CD4-positive, alpha-beta memory T cell (primary cell): ENCODE results near the gene ZNF692. TPM values are rescaled to one million over a fixed set of nuclear protein-coding genes. Genes with fewer than 3 reads are reported as not detected.

Experiments used
- CTCF ChIA-PET: fragments of 350-600 bp; sonication (Branson Sonifier 250); formaldehyde crosslinking; loops from one replicate; lab custom pipeline; 2021; ENCODE audit warnings: inconsistent platforms; ENCODE audit not compliant: partially characterized antibody; lab: Charles Lee
- POLR2A ChIA-PET: fragments of 350-600 bp; sonication (Branson Sonifier 250); formaldehyde crosslinking; loops from one replicate; lab custom pipeline; 2021; ENCODE audit not compliant: partially characterized antibody; lab: Charles Lee
- DNase-seq, 5 donors: peaks; one replicate each; pipeline versions ENCODE4 v3.0.0 to v3.0.0-alpha.2; 2020 to 2022; ENCODE audit warnings: mixed read lengths in 1 of 5
- H3K27ac ChIP-seq: one replicate; pipeline ENCODE4 v1.7.0; 2013; ENCODE audit warnings: low read depth, low read length
- H3K27me3 ChIP-seq: 2 replicates; pipeline ENCODE4 v1.7.0; 2013; ENCODE audit warnings: mild to moderate bottlenecking, low read length, moderate library complexity; ENCODE audit not compliant: insufficient read depth
- H3K36me3 ChIP-seq: 2 replicates; pipeline ENCODE4 v1.7.0; 2013; ENCODE audit warnings: mild to moderate bottlenecking, low read length, moderate library complexity; ENCODE audit not compliant: insufficient read depth
- H3K4me1 ChIP-seq: 2 replicates; pipeline ENCODE4 v1.7.0; 2013; ENCODE audit warnings: mild to moderate bottlenecking, low read length, moderate library complexity; ENCODE audit not compliant: insufficient read depth
- H3K4me3 ChIP-seq, 2 donors: one replicate each; pipeline ENCODE4 v1.7.0; 2013; ENCODE audit warnings: low read length in 2 of 2, mild to moderate bottlenecking in 1 of 2
- H3K9me3 ChIP-seq, 2 donors: one replicate each; pipeline ENCODE4 v1.7.0; 2013; ENCODE audit warnings: low read length in 2 of 2, control low read depth in 1 of 2; ENCODE audit not compliant: control insufficient read depth in 1 of 2
- H3K27ac Mint-ChIP-seq, 7 donors: one replicate each; pipeline ENCODE4 v1.8.0; 2020 to 2021; ENCODE audit warnings: mixed read lengths in 7 of 7, mild to moderate bottlenecking in 6 of 7, inconsistent platforms in 3 of 7, moderate library complexity in 3 of 7
- H3K27me3 Mint-ChIP-seq, 2 donors: one replicate each; pipeline ENCODE4 v1.8.0; 2020 to 2021; ENCODE audit warnings: mixed read lengths in 2 of 2
- H3K36me3 Mint-ChIP-seq, 2 donors: one replicate each; pipeline ENCODE4 v1.8.0; 2020 to 2021; ENCODE audit warnings: mixed read lengths in 2 of 2, inconsistent platforms in 1 of 2, mild to moderate bottlenecking in 1 of 2
- H3K4me1 Mint-ChIP-seq, 4 donors: one replicate each; pipeline ENCODE4 v1.8.0; 2020 to 2021; ENCODE audit warnings: mixed read lengths in 4 of 4, mild to moderate bottlenecking in 1 of 4
- H3K4me3 Mint-ChIP-seq, 8 donors: one replicate each; pipeline ENCODE4 v1.8.0; 2020 to 2021; ENCODE audit warnings: mixed read lengths in 8 of 8, mild to moderate bottlenecking in 7 of 8, moderate library complexity in 6 of 8, inconsistent platforms in 3 of 8
- H3K9me3 Mint-ChIP-seq, 8 donors: one replicate each; pipeline ENCODE4 v1.8.0; 2020 to 2021; ENCODE audit warnings: mixed read lengths in 8 of 8, mild to moderate bottlenecking in 5 of 8, inconsistent platforms in 3 of 8, moderate library complexity in 1 of 8
- intact Hi-C: fragments of 100-400 bp; cut with micrococcal nuclease; formaldehyde crosslinking; loops from one replicate; pipeline ENCODE4 v1.15.1; 2023
- polyA plus RNA-seq, 2 donors: library from polyadenylated mRNA; unstranded; fragments of 300-500 nt; fragmentation: Illumina TruSeq; gene quantifications; one replicate each; pipeline ENCODE4 v1.2.3, GENCODE V29; 2021
- total RNA-seq, 2 experiments: library from RNA; stranded (reverse); gene quantifications; one replicate each; pipeline ENCODE4 v1.2.3, GENCODE V29; 2021

Gene ZNF692
- total and polyA plus RNA-seq, 4 experiments from 2014 or later = 10.9 to 74.8 (median 41.9) TPM

DNA sequence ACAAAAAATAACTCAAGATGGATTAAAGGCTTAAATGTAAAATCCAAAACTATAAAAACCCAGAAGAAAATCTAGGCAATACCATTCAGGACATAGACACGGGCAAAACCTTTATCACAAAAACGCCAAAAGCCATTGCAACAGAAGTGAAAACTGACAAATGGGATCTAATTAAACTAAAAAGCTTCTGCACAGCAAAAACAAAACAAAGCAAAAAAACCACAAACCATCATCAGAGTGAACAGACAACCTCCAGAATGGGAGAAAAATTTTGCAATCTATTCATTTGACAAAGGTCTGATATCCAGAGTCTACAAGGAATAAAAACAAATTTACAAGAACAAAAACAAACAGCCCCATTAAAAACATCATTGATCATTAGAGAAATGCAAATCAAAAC is 42.7 kb upstream of the ZNF692 start:
- CTCF ChIA-PET = interaction anchor here (2.4 kb wide), 1 partner anchor 15 kb away, joined by 5 read pairs; no protein-coding TSS in a partner anchor
- peaks cover 10% of the 10 kb centered on the region for H3K4me1 ChIP-seq
- H3K4me3 Mint-ChIP-seq = no peak overlapping the region
- H3K27me3 ChIP-seq = peaks cover 16% of the 10 kb centered on the region
- POLR2A ChIA-PET = no interaction called here
- H3K27ac Mint-ChIP-seq = no peak overlapping the region
- H3K27me3 Mint-ChIP-seq = peaks cover 15 to 18% of the 10 kb centered on the region in 2 donors
- H3K4me1 Mint-ChIP-seq = peaks cover 7 to 19% (median 9%) of the 10 kb centered on the region in 4 donors
- peaks cover 0 to 2% (median 0%) of the 10 kb centered on the region in 8 donors for H3K9me3 Mint-ChIP-seq
- no peak overlapping the region for H3K4me3 ChIP-seq
- H3K36me3 ChIP-seq = no peaks in the 10 kb centered on the region
- no peak overlapping the region for H3K27ac ChIP-seq
- DNase-seq = no peak
- no peaks in the 10 kb centered on the region for H3K9me3 ChIP-seq
- peaks cover 0 to 1% of the 10 kb centered on the region in 2 donors for H3K36me3 Mint-ChIP-seq
- intact Hi-C loops = no loop called here

DNA sequence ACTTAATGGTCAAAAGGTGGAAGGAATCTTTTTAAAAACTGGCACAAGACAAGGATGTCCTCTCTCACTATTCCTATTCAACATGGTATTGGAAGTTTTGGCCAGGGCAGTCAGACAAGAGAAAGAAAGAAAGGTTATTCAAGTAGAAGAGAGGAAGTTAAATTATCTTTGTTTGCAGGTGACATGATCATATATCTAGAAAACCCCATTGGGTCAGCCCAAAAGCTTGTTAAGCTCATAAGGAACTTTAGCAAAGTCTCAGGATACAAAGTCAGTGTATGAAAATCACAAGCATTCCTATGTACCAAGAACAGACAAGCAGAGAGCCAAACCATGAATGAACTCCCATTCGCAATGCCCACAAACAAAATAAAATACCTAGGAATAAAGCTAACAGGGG is 41.8 kb upstream of the ZNF692 start:
- Mint-ChIP-seq H3K27ac (no peak overlapping the region), H3K9me3 (peaks cover 0 to 2% (median 0%) of the 10 kb centered on the region in 8 donors), H3K4me1 (peaks cover 4 to 9% (median 4%) of the 10 kb centered on the region in 4 donors), H3K4me3 (no peak overlapping the region), H3K27me3 (peaks cover 18 to 22% of the 10 kb centered on the region in 2 donors), H3K36me3 (no peaks in the 10 kb centered on the region)
- Histone ChIP-seq H3K27me3 (peaks cover 16% of the 10 kb centered on the region), H3K9me3 (no peaks in the 10 kb centered on the region), H3K4me3 (no peak overlapping the region), H3K36me3 (no peaks in the 10 kb centered on the region), H3K27ac (no peak overlapping the region), H3K4me1 (peaks cover 7% of the 10 kb centered on the region)
- ChIA-PET CTCF (no interaction called here), POLR2A (interaction anchor here (1.3 kb wide), 1 partner anchor 26 kb away, joined by 5 read pairs; no protein-coding TSS in a partner anchor)
- intact Hi-C loops = no loop called here
- no peak for DNase-seq

- ChIA-PET POLR2A (no interaction called here), CTCF (interaction anchor here (0.6 kb wide), 1 partner anchor 211 kb away, joined by 3 read pairs; no protein-coding TSS in a partner anchor)
- no peaks in the 10 kb centered on the region for H3K36me3 Mint-ChIP-seq
- no peak overlapping the region for H3K27ac ChIP-seq
- no peak overlapping the region for H3K4me3 Mint-ChIP-seq
- intact Hi-C loops = no loop called here
- H3K9me3 Mint-ChIP-seq = peaks cover 0 to 2% (median 0%) of the 10 kb centered on the region in 8 donors
- no peaks in the 10 kb centered on the region for H3K4me1 ChIP-seq
- H3K4me1 Mint-ChIP-seq = no peaks in the 10 kb centered on the region
- H3K27me3 Mint-ChIP-seq = peaks cover 26 to 30% of the 10 kb centered on the region in 2 donors
- H3K36me3 ChIP-seq = no peaks in the 10 kb centered on the region
- no peak overlapping the region for H3K4me3 ChIP-seq
- no peak overlapping the region for H3K27ac Mint-ChIP-seq
- no peak for DNase-seq
- peaks cover 16% of the 10 kb centered on the region for H3K27me3 ChIP-seq
- no peaks in the 10 kb centered on the region for H3K9me3 ChIP-seq
Observed at GRCh38 chr1:248897412-248898337, 38.8 kb upstream of the ZNF692 start.

- no peak overlapping the region for H3K4me3 Mint-ChIP-seq
- no peak overlapping the region for H3K27ac ChIP-seq
- POLR2A ChIA-PET = no interaction called here
- H3K4me1 Mint-ChIP-seq = no peaks in the 10 kb centered on the region
- no peaks in the 10 kb centered on the region for H3K36me3 Mint-ChIP-seq
- H3K36me3 ChIP-seq = no peaks in the 10 kb centered on the region
- H3K9me3 ChIP-seq = no peaks in the 10 kb centered on the region
- H3K9me3 Mint-ChIP-seq = peaks cover 0 to 2% (median 0%) of the 10 kb centered on the region in 8 donors
- peaks cover 16% of the 10 kb centered on the region for H3K27me3 ChIP-seq
- intact Hi-C loops = no loop called here
- no peaks in the 10 kb centered on the region for H3K4me1 ChIP-seq
- DNase-seq = no peak
- H3K27me3 Mint-ChIP-seq = peaks cover 35 to 36% of the 10 kb centered on the region in 2 donors
- no peak overlapping the region for H3K4me3 ChIP-seq
- no peak overlapping the region for H3K27ac Mint-ChIP-seq
- CTCF ChIA-PET = no interaction called here
Observed at GRCh38 chr1:248894837-248895236, 36.0 kb upstream of the ZNF692 start.

DNA sequence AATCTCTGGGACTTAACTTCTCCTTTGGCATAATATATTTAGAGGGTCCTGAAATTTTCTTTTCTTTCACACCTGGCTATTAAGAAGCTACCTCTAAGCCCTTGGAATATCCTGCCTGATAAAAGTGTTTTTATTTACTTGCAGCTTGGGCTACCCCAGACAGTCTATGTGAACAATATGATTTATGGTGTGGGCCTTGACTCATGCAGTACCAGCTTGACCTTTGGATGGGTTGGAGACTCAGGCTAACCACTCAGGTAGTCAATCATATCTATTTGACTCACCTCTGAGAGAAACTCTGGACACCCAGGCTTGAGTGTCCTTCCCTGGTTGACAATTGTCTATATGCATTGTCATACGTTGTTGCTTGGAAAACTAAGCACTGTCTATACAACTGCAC is 33.7 kb upstream of the ZNF692 start:
- Histone ChIP-seq H3K36me3 (no peaks in the 10 kb centered on the region), H3K9me3 (no peaks in the 10 kb centered on the region), H3K27me3 (peaks cover 2% of the 10 kb centered on the region), H3K4me3 (no peak overlapping the region), H3K4me1 (no peaks in the 10 kb centered on the region), H3K27ac (no peak overlapping the region)
- CTCF ChIA-PET = no interaction called here
- Mint-ChIP-seq H3K36me3 (no peaks in the 10 kb centered on the region), H3K4me3 (no peak overlapping the region), H3K4me1 (no peaks in the 10 kb centered on the region), H3K9me3 (no peaks in the 10 kb centered on the region), H3K27me3 (peaks cover 26 to 27% of the 10 kb centered on the region in 2 donors), H3K27ac (no peak overlapping the region)
- POLR2A ChIA-PET = no interaction called here
- intact Hi-C loops = no loop called here
- no peak for DNase-seq

DNA sequence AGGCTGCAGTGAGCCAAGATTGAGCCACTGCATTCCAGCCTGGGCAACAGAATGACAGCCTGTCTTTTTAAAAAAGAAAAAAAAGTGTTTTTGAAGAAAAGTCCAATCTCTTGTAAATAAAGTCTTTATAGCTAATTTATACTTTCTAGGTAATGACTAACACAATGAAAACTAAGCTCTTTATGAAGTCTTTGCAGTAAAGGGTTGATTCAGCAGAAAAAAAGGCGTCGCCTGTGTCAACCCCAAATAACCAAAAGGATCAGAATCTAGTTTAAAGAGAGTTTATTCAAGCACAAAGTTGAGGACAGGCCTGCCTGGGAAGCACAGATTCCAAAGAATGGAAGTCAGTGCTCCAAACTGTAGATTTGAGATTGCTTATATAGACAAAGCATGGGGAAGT is 32.9 kb upstream of the ZNF692 start:
- no peak overlapping the region for H3K27ac Mint-ChIP-seq
- H3K27me3 Mint-ChIP-seq = peaks cover 22 to 26% of the 10 kb centered on the region in 2 donors
- Histone ChIP-seq H3K27ac (no peak overlapping the region), H3K36me3 (no peaks in the 10 kb centered on the region), H3K27me3 (no peaks in the 10 kb centered on the region), H3K9me3 (no peaks in the 10 kb centered on the region), H3K4me3 (no peak overlapping the region), H3K4me1 (no peaks in the 10 kb centered on the region)
- CTCF ChIA-PET = no interaction called here
- no peak for DNase-seq
- intact Hi-C loops = no loop called here
- no peaks in the 10 kb centered on the region for H3K9me3 Mint-ChIP-seq
- no peaks in the 10 kb centered on the region for H3K36me3 Mint-ChIP-seq
- POLR2A ChIA-PET = no interaction called here
- peaks cover 0 to 1% (median 0%) of the 10 kb centered on the region in 4 donors for H3K4me1 Mint-ChIP-seq
- no peak overlapping the region for H3K4me3 Mint-ChIP-seq

- Histone ChIP-seq H3K36me3 (no peaks in the 10 kb centered on the region), H3K9me3 (no peaks in the 10 kb centered on the region), H3K27ac (no peak overlapping the region), H3K4me1 (no peaks in the 10 kb centered on the region), H3K27me3 (no peaks in the 10 kb centered on the region), H3K4me3 (no peak overlapping the region)
- Mint-ChIP-seq H3K36me3 (no peaks in the 10 kb centered on the region), H3K4me3 (no peak overlapping the region), H3K27me3 (peaks cover 18 to 22% of the 10 kb centered on the region in 2 donors), H3K9me3 (no peaks in the 10 kb centered on the region), H3K4me1 (peaks cover 0 to 1% (median 0%) of the 10 kb centered on the region in 4 donors), H3K27ac (peak overlapping the region in 1 of 7 donors; percentile 6)
- intact Hi-C loops = no loop called here
- POLR2A ChIA-PET = no interaction called here
- DNase-seq = no peak
- CTCF ChIA-PET = no interaction called here
Observed at GRCh38 chr1:248890549-248891498, 31.9 kb upstream of the ZNF692 start.
